ENCODE data around the gene B3GNT4.

The B3GNT4 gene

GRCh38 chr12:122216445-122216844, 12.9 kb downstream of the B3GNT4 start:
- TF ChIP-seq CTCF (IDR thresholded peaks at IDR 0.05; ENCODE audit: borderline replicate concordance, insufficient read depth, low read depth, low read length): no peak

GRCh38 chr12:122225683-122226365, 22.3 kb downstream of the B3GNT4 start, which contains the start of gene DIABLO:
Gene DIABLO, minus strand, starts transcription at chr12:122226052. Its CDS starts 38 bp downstream, at chr12:122226014.
- no peak for TF ChIP-seq CTCF (IDR thresholded peaks at IDR 0.05; ENCODE audit: borderline replicate concordance, insufficient read depth, low read depth, low read length)
- H3K4me3 ChIP-seq (ENCODE audit: low read depth, low read length): peak within 1 kb of the TSS; percentile 97

More at GRCh38 chr12:122216445-122216844, 12.9 kb downstream of the B3GNT4 start:
- no peak overlapping the region for H3K4me3 ChIP-seq (ENCODE audit: low read depth, low read length)

- TF ChIP-seq CTCF (IDR thresholded peaks at IDR 0.05; ENCODE audit: borderline replicate concordance, insufficient read depth, low read depth, low read length): no peak
- H3K4me3 ChIP-seq (ENCODE audit: low read depth, low read length): peak overlapping the region; percentile 67
These were observed 23.0 kb downstream of the B3GNT4 start for GRCh38 chr12:122226366-122227125.

DNA sequence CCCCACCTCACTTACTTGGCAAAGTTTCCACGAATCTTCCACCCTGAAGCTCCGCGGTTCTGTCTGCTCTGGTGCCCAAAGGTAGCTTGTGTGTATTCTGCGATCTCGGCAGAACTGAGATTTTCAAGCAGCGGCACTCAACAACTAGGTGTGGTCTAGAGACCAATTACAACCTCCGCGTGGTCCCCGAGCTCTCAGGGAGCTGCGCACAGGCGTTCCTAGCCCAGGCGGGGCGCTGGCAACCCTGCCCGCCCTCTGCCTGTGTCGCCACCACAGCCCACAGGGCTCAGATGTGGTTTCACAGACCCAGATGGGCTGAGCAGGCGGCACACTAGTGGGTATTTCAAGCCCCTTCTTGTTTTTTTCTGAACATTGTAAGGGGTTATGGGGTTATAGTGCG, 23.8 kb downstream of the B3GNT4 start:
- no peak for TF ChIP-seq CTCF (IDR thresholded peaks at IDR 0.05; ENCODE audit: borderline replicate concordance, insufficient read depth, low read depth, low read length)
- no peak overlapping the region for H3K4me3 ChIP-seq (ENCODE audit: low read depth, low read length)

DNA sequence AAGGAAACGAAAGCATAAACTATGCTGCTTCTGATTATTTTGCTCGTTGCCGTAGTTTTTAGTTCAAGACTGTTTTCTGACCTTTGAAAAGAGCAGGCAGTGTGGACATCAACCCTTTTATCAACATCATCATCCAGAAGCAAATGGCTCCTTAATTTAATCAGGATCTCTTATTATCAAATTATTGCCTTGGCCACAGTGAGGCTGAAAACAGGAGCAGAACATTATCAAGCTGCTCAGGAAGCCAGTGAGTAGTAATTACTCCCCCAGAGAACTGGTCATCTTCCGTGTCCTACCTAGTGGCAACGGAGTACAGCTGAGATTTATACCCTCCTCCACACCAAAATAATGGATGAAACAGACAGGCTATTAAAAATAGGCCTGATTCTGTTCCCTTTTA, 24.6 kb downstream of the B3GNT4 start:
- TF ChIP-seq CTCF (IDR thresholded peaks at IDR 0.05; ENCODE audit: borderline replicate concordance, insufficient read depth, low read depth, low read length): no peak
- H3K4me3 ChIP-seq (ENCODE audit: low read depth, low read length): no peak overlapping the region

DNA sequence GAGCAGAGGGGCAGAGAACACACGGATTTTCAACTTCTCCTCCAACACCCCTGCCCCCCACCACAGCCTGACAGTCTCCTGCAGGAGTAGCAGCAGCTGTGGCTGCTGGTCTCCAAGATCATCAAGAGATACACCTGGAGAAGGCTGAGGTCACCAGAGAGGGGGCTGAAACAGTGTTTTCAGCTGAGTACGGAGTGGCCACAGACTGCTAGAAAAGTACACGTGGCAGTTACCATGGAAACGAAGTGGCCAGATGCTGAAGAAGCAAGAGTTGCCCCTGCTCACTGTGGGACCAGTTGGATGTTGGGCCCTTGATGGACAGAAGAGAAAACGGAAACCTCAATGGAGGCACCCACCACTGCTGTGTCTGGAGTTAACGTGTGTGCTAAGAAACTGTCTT, 27.3 kb downstream of the B3GNT4 start:
- no peak for TF ChIP-seq CTCF (IDR thresholded peaks at IDR 0.05; ENCODE audit: borderline replicate concordance, insufficient read depth, low read depth, low read length)
- no peak overlapping the region for H3K4me3 ChIP-seq (ENCODE audit: low read depth, low read length)

DNA sequence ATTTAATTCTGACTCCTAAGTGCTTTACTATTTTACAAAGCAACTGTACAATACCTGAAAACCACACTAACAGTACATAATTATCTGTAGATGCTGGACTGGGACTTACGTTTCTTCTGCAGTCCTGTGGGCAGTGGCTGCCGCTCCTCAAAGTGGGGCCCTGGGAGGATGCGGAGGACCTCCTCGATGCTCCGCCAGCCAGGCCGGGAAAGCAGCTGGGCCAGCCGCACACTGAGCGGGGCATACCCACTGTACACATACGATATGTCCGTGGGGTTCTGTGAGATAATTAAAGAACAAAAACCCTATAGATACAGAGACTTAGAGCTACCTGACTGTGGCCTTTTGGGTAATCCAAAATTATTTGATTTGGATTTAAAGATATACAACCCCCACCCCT, 29.2 kb downstream of the B3GNT4 start:
- H3K4me3 ChIP-seq (ENCODE audit: low read depth, low read length): no peak overlapping the region
- no peak for TF ChIP-seq CTCF (IDR thresholded peaks at IDR 0.05; ENCODE audit: borderline replicate concordance, insufficient read depth, low read depth, low read length)

Measured in GM12875 (cell line).